GM19035 (cell line): ENCODE results near the gene HARS2.
"Not testable (repeated sequence)": the region's sequence is repeated elsewhere in the genome, so short reads cannot be mapped to it uniquely, and the experiment has no call there.

Experiments
- ATAC-seq: cut with Tn5 transposase; IDR thresholded peaks from one replicate; pipeline ENCODE4 v1.9.1; 2021; ENCODE audit not compliant: unreplicated experiment

The HARS2 gene

GRCh38 chr5:140690941-140691924, at the start of gene HARS2, which contains the start of gene HARS1:
Gene HARS2 (plus strand): TSS chr5:140691455. CDS start chr5:140691649, 194 bp downstream.
Gene HARS1 (minus strand): TSS chr5:140691370. CDS start chr5:140691304, 66 bp downstream.
- ATAC-seq, result peak; percentile 98

- no peak for ATAC-seq
These were observed 49.5 kb upstream of the HARS2 start for GRCh38 chr5:140641716-140642115.

GRCh38 chr5:140642718-140643117, 48.5 kb upstream of the HARS2 start:
- no peak for ATAC-seq

- no peak for ATAC-seq
These were observed 44.2 kb upstream of the HARS2 start for GRCh38 chr5:140647042-140647419.

- no peak for ATAC-seq
These were observed 32.4 kb upstream of the HARS2 start for GRCh38 chr5:140658870-140659269.

- ATAC-seq, result not testable (repeated sequence)
These were observed 30.9 kb upstream of the HARS2 start for GRCh38 chr5:140660371-140660770.

GRCh38 chr5:140664030-140664358, 27.3 kb upstream of the HARS2 start:
- no peak for ATAC-seq

GRCh38 chr5:140664359-140665119, 26.7 kb upstream of the HARS2 start, which contains the start of gene WDR55:
Gene WDR55 (plus strand): TSS chr5:140664904. CDS start chr5:140664913, 9 bp downstream.
- ATAC-seq, result peak; percentile 98

- not testable (repeated sequence) for ATAC-seq
These were observed 20.2 kb upstream of the HARS2 start for GRCh38 chr5:140671035-140671434.

- ATAC-seq, result no peak
These were observed 19.7 kb upstream of the HARS2 start for GRCh38 chr5:140671472-140672125.

GRCh38 chr5:140672455-140673186, 18.6 kb upstream of the HARS2 start:
- ATAC-seq, result no peak

- ATAC-seq, result no peak
These were observed 17.9 kb upstream of the HARS2 start, which contains the start of gene DND1 for GRCh38 chr5:140673187-140673976. Gene DND1 (minus strand): TSS chr5:140673576. CDS start chr5:140673542, 34 bp downstream.

- no peak for ATAC-seq
These were observed 17.0 kb upstream of the HARS2 start for GRCh38 chr5:140674211-140674610.

- no peak for ATAC-seq
These were observed 16.6 kb upstream of the HARS2 start for GRCh38 chr5:140674629-140675028.

- ATAC-seq, result no peak
These were observed 13.3 kb upstream of the HARS2 start for GRCh38 chr5:140677947-140678346.

- ATAC-seq, result no peak
These were observed 12.3 kb upstream of the HARS2 start for GRCh38 chr5:140678993-140679392.

GRCh38 chr5:140690376-140690932, 801 bp upstream of the HARS2 start:
- peak; percentile 4 for ATAC-seq

GRCh38 chr5:140694276-140694675, 3.0 kb downstream of the HARS2 start:
- no peak for ATAC-seq

- no peak for ATAC-seq
These were observed 5.7 kb downstream of the HARS2 start for GRCh38 chr5:140696891-140697492.
